ENCODE measurements around the gene TNFRSF19. TPM values are rescaled to one million over a fixed set of nuclear protein-coding genes. Genes with fewer than 3 reads are reported as not detected.

The TNFRSF19 gene
- total RNA-seq, 1 donor from 2014 or later: 25.9 TPM

DNA sequence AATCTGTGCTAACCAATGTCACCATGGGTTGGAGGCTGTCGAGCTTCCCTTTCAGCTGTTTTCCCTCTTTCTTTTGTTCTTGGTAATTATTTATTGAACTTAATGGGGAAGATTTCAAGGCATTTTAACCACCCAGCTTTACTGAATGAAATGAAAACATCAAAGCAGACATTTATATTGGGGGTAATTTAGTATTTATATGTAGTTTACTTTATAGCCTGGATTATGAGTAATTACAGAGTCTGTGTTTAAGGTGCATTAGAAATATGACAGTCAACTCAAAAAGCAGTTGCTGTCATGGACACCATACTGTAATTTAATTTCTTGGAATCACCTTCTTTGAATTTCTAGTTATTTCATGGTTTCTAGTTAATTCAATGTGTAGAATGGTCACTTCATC is 42.0 kb downstream of the TNFRSF19 start:
- TF ChIP-seq CTCF (IDR thresholded peaks at IDR 0.05; ENCODE audit: borderline replicate concordance): no peak
- H3K36me3 ChIP-seq: peaks cover 24% of the 10 kb centered on the region
- no peak overlapping the region for H3K27ac ChIP-seq (replicated peaks)
- H3K27me3 ChIP-seq (ENCODE audit: low read depth): no peaks in the 10 kb centered on the region
- H3K4me3 ChIP-seq: no peak overlapping the region
- H3K9me3 ChIP-seq (replicated peaks): no peaks in the 10 kb centered on the region
- DNase-seq: no peak
- intact Hi-C loops (cut with micrococcal nuclease): no loop called here
- peaks cover 48% of the 10 kb centered on the region for H3K4me1 ChIP-seq

GRCh38 chr13:23612731-23613130 is 42.5 kb downstream of the TNFRSF19 start:
- intact Hi-C loops (cut with micrococcal nuclease): no loop called here
- TF ChIP-seq CTCF (IDR thresholded peaks at IDR 0.05; ENCODE audit: borderline replicate concordance): no peak

GRCh38 chr13:23613596-23613995 is 43.4 kb downstream of the TNFRSF19 start:
- intact Hi-C loops (cut with micrococcal nuclease): no loop called here

More at GRCh38 chr13:23612731-23613130, 42.5 kb downstream of the TNFRSF19 start:
- no peak for DNase-seq
- H3K9me3 ChIP-seq (replicated peaks): no peaks in the 10 kb centered on the region
- no peak overlapping the region for H3K27ac ChIP-seq (replicated peaks)
- H3K4me3 ChIP-seq: no peak overlapping the region
- H3K27me3 ChIP-seq (ENCODE audit: low read depth): no peaks in the 10 kb centered on the region
- H3K4me1 ChIP-seq: peaks cover 52% of the 10 kb centered on the region
- H3K36me3 ChIP-seq: peaks cover 29% of the 10 kb centered on the region

GRCh38 chr13:23615395-23616081 is 45.3 kb downstream of the TNFRSF19 start:
- H3K9me3 ChIP-seq (replicated peaks): no peaks in the 10 kb centered on the region
- no peaks in the 10 kb centered on the region for H3K27me3 ChIP-seq (ENCODE audit: low read depth)
- DNase-seq: no peak
- no peak overlapping the region for H3K4me3 ChIP-seq
- H3K36me3 ChIP-seq: peaks cover 29% of the 10 kb centered on the region
- no peak overlapping the region for H3K27ac ChIP-seq (replicated peaks)
- intact Hi-C loops (cut with micrococcal nuclease): no loop called here
- H3K4me1 ChIP-seq: peaks cover 41% of the 10 kb centered on the region
- no peak for TF ChIP-seq CTCF (IDR thresholded peaks at IDR 0.05; ENCODE audit: borderline replicate concordance)

More at GRCh38 chr13:23613596-23613995, 43.4 kb downstream of the TNFRSF19 start:
- no peaks in the 10 kb centered on the region for H3K9me3 ChIP-seq (replicated peaks)
- peaks cover 29% of the 10 kb centered on the region for H3K36me3 ChIP-seq
- no peak overlapping the region for H3K27ac ChIP-seq (replicated peaks)
- H3K4me1 ChIP-seq: peaks cover 52% of the 10 kb centered on the region
- DNase-seq: no peak
- TF ChIP-seq CTCF (IDR thresholded peaks at IDR 0.05; ENCODE audit: borderline replicate concordance): no peak
- no peaks in the 10 kb centered on the region for H3K27me3 ChIP-seq (ENCODE audit: low read depth)
- H3K4me3 ChIP-seq: no peak overlapping the region

DNA sequence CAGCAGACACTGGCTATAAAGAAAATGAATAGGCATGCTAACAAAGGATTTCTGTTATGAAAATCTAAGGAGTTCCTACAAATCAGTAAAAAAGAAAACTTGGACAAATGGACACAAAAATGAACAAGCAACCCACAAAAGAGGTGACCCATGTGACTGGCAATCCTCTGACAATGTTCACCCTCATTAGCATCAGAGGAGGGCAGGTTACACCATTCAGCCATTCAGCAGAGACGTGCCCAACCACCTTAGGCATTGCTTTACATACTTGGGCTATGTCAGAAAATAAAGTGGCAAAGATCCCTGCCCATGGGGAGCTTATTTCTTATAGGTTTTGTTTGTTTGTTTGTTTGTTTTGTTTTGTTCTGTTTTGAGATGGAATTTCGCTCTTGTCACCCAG is 46.0 kb downstream of the TNFRSF19 start:
- Histone ChIP-seq H3K4me1 (peaks cover 41% of the 10 kb centered on the region), H3K36me3 (peaks cover 29% of the 10 kb centered on the region), H3K4me3 (no peak overlapping the region), H3K27ac (replicated peaks) (no peak overlapping the region), H3K27me3 (ENCODE audit: low read depth) (no peaks in the 10 kb centered on the region), H3K9me3 (replicated peaks) (no peaks in the 10 kb centered on the region)
- no peak for DNase-seq
- TF ChIP-seq CTCF (IDR thresholded peaks at IDR 0.05; ENCODE audit: borderline replicate concordance): no peak
- intact Hi-C loops (cut with micrococcal nuclease): no loop called here

All from left ventricle myocardium inferior (tissue), 1 donor.